Calu3 (cell line): ENCODE data around the gene SRSF10. TPM values are rescaled to one million over a fixed set of nuclear protein-coding genes. Genes with fewer than 3 reads are reported as not detected.
A peak's percentile ranks its signal among the peaks of the same experiment; 100 is the strongest.
"Not testable (repeated sequence)": the region's sequence is repeated elsewhere in the genome, so short reads cannot be mapped to it uniquely, and the experiment has no call there.

Source experiments
- BruUV-seq: library from RNA; stranded (reverse); fragments of 400-500 nt; replicated peaks from 2 replicates; lab custom pipeline; 2021; lab: Mats Ljungman, UMichigan
- CTCF ChIA-PET: fragments of 300-600 bp; sonication (Branson Sonifier 250); formaldehyde crosslinking; loops from one replicate; lab custom pipeline; 2022; ENCODE audit warnings: antibody characterized with exemption; lab: Charles Lee
- DNase-seq: peaks from one replicate; pipeline ENCODE4 v3.0.0; 2022
- H3K27ac Mint-ChIP-seq: one replicate; pipeline ENCODE4 v1.8.0; 2022; ENCODE audit warnings: mixed read lengths; ENCODE audit not compliant: unreplicated experiment
- H3K27me3 Mint-ChIP-seq: one replicate; pipeline ENCODE4 v1.8.0; 2022; ENCODE audit warnings: mixed read lengths; ENCODE audit not compliant: unreplicated experiment
- H3K36me3 Mint-ChIP-seq: one replicate; pipeline ENCODE4 v1.8.0; 2022; ENCODE audit warnings: mild to moderate bottlenecking, moderate library complexity, mixed read lengths; ENCODE audit not compliant: insufficient read depth, unreplicated experiment
- H3K4me1 Mint-ChIP-seq: one replicate; pipeline ENCODE4 v1.8.0; 2022; ENCODE audit warnings: mild to moderate bottlenecking, low read depth, mixed read lengths; ENCODE audit not compliant: unreplicated experiment
- H3K4me3 Mint-ChIP-seq: one replicate; pipeline ENCODE4 v1.8.0; 2022; ENCODE audit warnings: mild to moderate bottlenecking, low read depth, moderate library complexity, mixed read lengths; ENCODE audit not compliant: unreplicated experiment
- H3K9me3 Mint-ChIP-seq: one replicate; pipeline ENCODE4 v1.8.0; 2022; ENCODE audit warnings: low read depth, mixed read lengths; ENCODE audit not compliant: unreplicated experiment
- CTCF ChIP-seq: fragments of 200-600 bp; IDR thresholded peaks from one replicate; pipeline ENCODE4 v1.8.0; 2022; ENCODE audit warnings: antibody characterized with exemption; ENCODE audit not compliant: unreplicated experiment
- intact Hi-C: fragments of 100-400 bp; cut with micrococcal nuclease; formaldehyde crosslinking; loops from one replicate; pipeline ENCODE4 v1.10.0; 2022; ENCODE audit not compliant: unreplicated experiment
- total RNA-seq: library from RNA; stranded (reverse); gene quantifications from 2 replicates; pipeline ENCODE4 v1.2.3, GENCODE V29; 2022

Gene SRSF10
- total RNA-seq, 1 experiment from 2014 or later: 121 TPM

- peak overlapping the region; percentile 19 for H3K4me3 Mint-ChIP-seq
- CTCF ChIA-PET: interaction anchor here (0.8 kb wide), 1 partner anchor 12 kb away, joined by 3 read pairs; no protein-coding TSS in a partner anchor
- no peak for TF ChIP-seq CTCF
- no peaks in the 10 kb centered on the region for H3K27me3 Mint-ChIP-seq
- H3K9me3 Mint-ChIP-seq: no peaks in the 10 kb centered on the region
- DNase-seq: no peak
- BruUV-seq: no TSS peak
- H3K36me3 Mint-ChIP-seq: peaks cover 15% of the 10 kb centered on the region
- peaks cover 33% of the 10 kb centered on the region for H3K4me1 Mint-ChIP-seq
- no peak overlapping the region for H3K27ac Mint-ChIP-seq
- intact Hi-C loops: no loop called here
Measured at GRCh38 chr1:24015221-24016210, 35.4 kb upstream of the SRSF10 start.

GRCh38 chr1:24012878-24013277, 32.8 kb upstream of the SRSF10 start:
- DNase-seq, BruUV-seq, CTCF ChIA-PET, intact Hi-C loops, H3K27ac Mint-ChIP-seq, H3K36me3 Mint-ChIP-seq, H3K27me3 Mint-ChIP-seq, H3K4me3 Mint-ChIP-seq, H3K9me3 Mint-ChIP-seq: not testable (repeated sequence)
- H3K4me1 Mint-ChIP-seq: peaks cover 43% of the 10 kb centered on the region

GRCh38 chr1:24010650-24011049, 30.5 kb upstream of the SRSF10 start:
- Mint-ChIP-seq H3K4me1 (peaks cover 35% of the 10 kb centered on the region), H3K36me3 (peaks cover 5% of the 10 kb centered on the region), H3K27ac (no peak overlapping the region), H3K4me3 (no peak overlapping the region), H3K9me3 (no peaks in the 10 kb centered on the region), H3K27me3 (no peaks in the 10 kb centered on the region)
- CTCF ChIA-PET: interaction anchor here (0.6 kb wide), 1 partner anchor 17 kb away, joined by 3 read pairs; no protein-coding TSS in a partner anchor
- TF ChIP-seq CTCF: no peak
- no peak for DNase-seq
- BruUV-seq: no TSS peak
- intact Hi-C loops: no loop called here

GRCh38 chr1:24009406-24009805, 29.3 kb upstream of the SRSF10 start:
- peaks cover 5% of the 10 kb centered on the region for H3K36me3 Mint-ChIP-seq
- H3K4me3 Mint-ChIP-seq: peak overlapping the region; percentile 29
- H3K4me1 Mint-ChIP-seq: peaks cover 35% of the 10 kb centered on the region
- intact Hi-C loops: no loop called here
- peak overlapping the region; percentile 25 for H3K27ac Mint-ChIP-seq
- no TSS peak for BruUV-seq
- CTCF ChIA-PET: interaction anchor here (0.6 to 1.5 kb wide), 3 partner anchors 9 to 58 kb away, joined by 3 to 8 read pairs (median 3); no protein-coding TSS in a partner anchor
- TF ChIP-seq CTCF: no peak
- DNase-seq: peak; percentile 46
- H3K9me3 Mint-ChIP-seq: no peaks in the 10 kb centered on the region
- no peaks in the 10 kb centered on the region for H3K27me3 Mint-ChIP-seq

- H3K36me3 Mint-ChIP-seq, DNase-seq, H3K27ac Mint-ChIP-seq, H3K9me3 Mint-ChIP-seq, BruUV-seq, intact Hi-C loops, H3K4me3 Mint-ChIP-seq, H3K27me3 Mint-ChIP-seq: not testable (repeated sequence)
- H3K4me1 Mint-ChIP-seq: peaks cover 35% of the 10 kb centered on the region
- CTCF ChIA-PET: interaction anchor here (0.7 to 1.5 kb wide), 4 partner anchors 10 to 187 kb away, joined by 3 to 8 read pairs (median 4); no protein-coding TSS in a partner anchor
Measured at GRCh38 chr1:24008574-24009184, 28.6 kb upstream of the SRSF10 start.
